BLaER1 treated with 17β-estradiol and CSF1 and Interleukin-3, amounts not matched to agents 10 nM and 100 nM (cell line): ENCODE measurements around the gene KIF3A.

Source experiments
- H3K27ac ChIP-seq, 11 experiments: shearing (Covaris generic); formaldehyde crosslinking; 2 replicates each; pipeline ENCODE4 v1.8.1; 2022
- H3K27me3 ChIP-seq, 11 experiments: shearing (Covaris generic); formaldehyde crosslinking; 2 replicates each; pipeline ENCODE4 v1.8.1; 2022
- H3K36me3 ChIP-seq, 11 experiments: shearing (Covaris generic); formaldehyde crosslinking; 2 replicates each; pipeline ENCODE4 v1.8.1; 2022
- H3K4me1 ChIP-seq, 10 experiments: shearing (Covaris generic); formaldehyde crosslinking; 2 replicates each; pipeline ENCODE4 v1.8.1; 2022
- H3K4me2 ChIP-seq, 11 experiments: shearing (Covaris generic); formaldehyde crosslinking; 2 replicates each; pipeline ENCODE4 v1.8.1; 2022
- H3K4me3 ChIP-seq, 10 experiments: shearing (Covaris generic); formaldehyde crosslinking; 2 replicates each; pipeline ENCODE4 v1.8.1; 2022
- H3K9ac ChIP-seq, 11 experiments: shearing (Covaris generic); formaldehyde crosslinking; 2 replicates each; pipeline ENCODE4 v1.8.1; 2022
- H3K9me3 ChIP-seq, 11 experiments: shearing (Covaris generic); formaldehyde crosslinking; replicated peaks in 1 of 11; 2 replicates each; pipeline ENCODE4 v1.8.1; 2022
- H4K20me1 ChIP-seq, 11 experiments: shearing (Covaris generic); formaldehyde crosslinking; 2 replicates each; pipeline ENCODE4 v1.8.1; 2022
- Cebpa-rat ChIP-seq, 11 experiments: shearing (Covaris generic); IDR thresholded peaks; 2 replicates each; pipeline ENCODE4 v1.8.1; 2022

KIF3A gene

DNA sequence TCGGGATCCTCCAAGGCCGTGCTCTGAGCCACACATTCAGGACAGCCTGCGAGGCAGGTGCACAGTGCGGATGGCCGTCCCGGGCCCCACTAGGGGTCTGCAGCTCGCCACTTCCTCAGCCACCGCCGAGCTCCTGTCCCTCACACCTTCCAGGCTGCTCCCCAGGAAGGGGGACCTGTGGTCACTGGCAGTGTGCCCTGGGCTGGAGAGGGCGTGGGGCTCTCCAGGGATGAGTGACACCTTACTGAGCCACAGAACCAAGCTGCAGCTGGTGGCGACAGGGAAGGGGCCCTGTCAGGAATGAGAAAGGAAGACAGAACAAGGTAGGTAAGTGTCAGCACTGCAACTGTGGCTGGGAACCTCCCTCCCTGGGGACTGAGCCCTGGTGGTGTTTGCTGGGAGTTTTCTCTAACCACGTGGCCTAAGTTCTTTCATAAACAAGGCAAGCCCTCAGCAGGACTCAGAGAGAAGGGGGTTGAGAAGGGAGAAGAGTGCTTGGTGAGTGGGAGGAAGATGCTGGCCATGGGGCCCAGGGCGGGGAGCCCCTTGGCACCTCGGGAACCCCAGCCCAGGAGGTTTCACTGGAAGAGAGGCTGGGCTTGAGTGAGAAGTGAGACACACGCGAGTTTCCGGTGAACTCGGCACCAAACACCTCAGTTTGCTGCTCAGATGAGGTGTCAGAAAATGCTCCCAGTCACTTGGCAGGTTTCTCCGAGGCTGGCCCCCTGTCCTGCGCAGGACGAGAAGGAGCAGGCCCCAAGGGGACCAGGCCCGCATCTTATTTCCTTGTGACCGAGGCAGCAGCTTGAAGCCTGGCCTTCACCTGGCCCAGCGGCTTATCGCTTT, 74.2 kb downstream of the KIF3A start:
- Histone ChIP-seq H3K27me3 (peaks cover 0 to 4% (median 1%) of the 10 kb centered on the region in 11 experiments; a peak in 12 of 22 replicates), H3K9me3 (no peaks in the 10 kb centered on the region), H3K4me3 (no peak overlapping the region), H3K27ac (peak overlapping the region in 1 of 11 experiments; percentile 14; a peak in 1 of 22 replicates), H3K36me3 (no peaks in the 10 kb centered on the region), H3K4me2 (peak overlapping the region; percentile 7 to 87 (median 72); a peak in 20 of 22 replicates), H3K9ac (peak overlapping the region in 1 of 11 experiments; percentile 37; a peak in 1 of 22 replicates), H4K20me1 (no peaks in the 10 kb centered on the region; a peak in 1 of 22 replicates), H3K4me1 (peaks cover 29 to 53% (median 46%) of the 10 kb centered on the region in 10 experiments)
- no peak for TF ChIP-seq Cebpa-rat (IDR thresholded peaks at IDR 0.05)

DNA sequence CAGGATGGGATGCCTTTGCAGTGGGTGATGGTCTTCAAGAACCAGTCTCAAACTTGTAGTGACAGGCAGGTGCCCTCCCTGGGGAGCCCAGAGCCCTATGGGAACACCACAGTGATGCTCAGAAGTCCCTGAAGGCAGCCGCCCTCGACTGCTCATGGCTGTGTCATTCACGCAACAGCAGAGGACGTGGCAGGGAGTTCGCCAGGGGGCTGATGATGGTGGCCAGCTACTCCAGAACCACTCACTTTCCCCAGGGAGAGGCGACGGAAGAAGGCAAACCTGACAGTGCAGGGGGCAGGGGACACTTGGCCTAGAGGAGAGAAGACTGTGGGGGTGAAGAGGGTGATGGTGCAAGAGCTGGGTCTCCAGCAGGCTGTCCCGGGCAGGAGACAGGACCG, 75.3 kb downstream of the KIF3A start:
- TF ChIP-seq Cebpa-rat (IDR thresholded peaks at IDR 0.05): no peak
- H4K20me1 ChIP-seq: no peaks in the 10 kb centered on the region; a peak in 1 of 22 replicates
- H3K9me3 ChIP-seq: peaks cover 0 to 2% (median 0%) of the 10 kb centered on the region in 11 experiments; a peak in 2 of 22 replicates
- H3K4me2 ChIP-seq: peak overlapping the region in 10 of 11 experiments; percentile 63 to 87 (median 76); a peak in 18 of 22 replicates
- peak overlapping the region in 2 of 11 experiments; percentile 20 to 38; a peak in 1 of 22 replicates for H3K27ac ChIP-seq
- H3K4me1 ChIP-seq: peaks cover 29 to 50% (median 46%) of the 10 kb centered on the region in 10 experiments
- H3K36me3 ChIP-seq: no peaks in the 10 kb centered on the region
- H3K27me3 ChIP-seq: peaks cover 8 to 16% (median 13%) of the 10 kb centered on the region in 11 experiments
- no peak overlapping the region for H3K4me3 ChIP-seq
- H3K9ac ChIP-seq: no peak overlapping the region

- no peak overlapping the region for H3K4me3 ChIP-seq
- peaks cover 0 to 8% (median 4%) of the 10 kb centered on the region in 11 experiments; a peak in 9 of 22 replicates for H3K9me3 ChIP-seq
- TF ChIP-seq Cebpa-rat (IDR thresholded peaks at IDR 0.05): no peak
- peak overlapping the region in 4 of 11 experiments; percentile 3 to 45 (median 34); a peak in 4 of 22 replicates for H3K27ac ChIP-seq
- H3K4me2 ChIP-seq: peak overlapping the region; percentile 63 to 87 (median 76)
- peak overlapping the region in 2 of 11 experiments; percentile 26 to 34; a peak in 3 of 22 replicates for H3K9ac ChIP-seq
- no peaks in the 10 kb centered on the region for H3K36me3 ChIP-seq
- H3K27me3 ChIP-seq: peaks cover 14 to 22% (median 19%) of the 10 kb centered on the region in 11 experiments
- peaks cover 30 to 52% (median 47%) of the 10 kb centered on the region in 10 experiments for H3K4me1 ChIP-seq
- no peaks in the 10 kb centered on the region; a peak in 1 of 22 replicates for H4K20me1 ChIP-seq
Observed at GRCh38 chr5:132661231-132662003, 75.9 kb downstream of the KIF3A start.

DNA sequence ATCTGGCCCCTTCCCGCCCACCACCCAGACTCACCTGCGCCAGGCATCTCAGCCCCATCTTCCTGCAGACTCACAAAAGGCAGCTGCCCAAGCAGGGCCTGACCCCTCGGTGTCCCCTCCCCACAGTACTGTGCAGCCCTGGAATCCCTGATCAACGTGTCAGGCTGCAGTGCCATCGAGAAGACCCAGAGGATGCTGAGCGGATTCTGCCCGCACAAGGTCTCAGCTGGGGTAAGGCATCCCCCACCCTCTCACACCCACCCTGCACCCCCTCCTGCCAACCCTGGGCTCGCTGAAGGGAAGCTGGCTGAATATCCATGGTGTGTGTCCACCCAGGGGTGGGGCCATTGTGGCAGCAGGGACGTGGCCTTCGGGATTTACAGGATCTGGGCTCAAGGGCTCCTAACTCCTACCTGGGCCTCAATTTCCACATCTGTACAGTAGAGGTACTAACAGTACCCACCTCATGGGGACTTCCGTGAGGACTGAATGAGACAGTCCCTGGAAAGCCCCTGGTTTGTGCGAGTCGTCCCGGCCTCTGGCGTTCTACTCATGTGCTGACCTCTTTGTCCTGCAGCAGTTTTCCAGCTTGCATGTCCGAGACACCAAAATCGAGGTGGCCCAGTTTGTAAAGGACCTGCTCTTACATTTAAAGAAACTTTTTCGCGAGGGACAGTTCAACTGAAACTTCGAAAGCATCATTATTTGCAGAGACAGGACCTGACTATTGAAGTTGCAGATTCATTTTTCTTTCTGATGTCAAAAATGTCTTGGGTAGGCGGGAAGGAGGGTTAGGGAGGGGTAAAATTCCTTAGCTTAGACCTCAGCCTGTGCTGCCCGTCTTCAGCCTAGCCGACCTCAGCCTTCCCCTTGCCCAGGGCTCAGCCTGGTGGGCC, 77.5 kb downstream of the KIF3A start:
- H3K4me1 ChIP-seq: peaks cover 39 to 59% (median 55%) of the 10 kb centered on the region in 10 experiments
- TF ChIP-seq Cebpa-rat (IDR thresholded peaks at IDR 0.05): no peak
- peak overlapping the region in 1 of 11 experiments; percentile 45; a peak in 1 of 22 replicates for H3K27ac ChIP-seq
- H3K9ac ChIP-seq: no peak overlapping the region
- peak overlapping the region in 10 of 11 experiments; percentile 63 to 87 (median 76); a peak in 19 of 22 replicates for H3K4me2 ChIP-seq
- H3K9me3 ChIP-seq: peaks cover 0 to 16% (median 10%) of the 10 kb centered on the region in 11 experiments; a peak in 10 of 22 replicates
- peaks cover 0 to 5% (median 0%) of the 10 kb centered on the region in 11 experiments; a peak in 3 of 22 replicates for H4K20me1 ChIP-seq
- H3K36me3 ChIP-seq: no peaks in the 10 kb centered on the region
- peaks cover 29 to 37% (median 34%) of the 10 kb centered on the region in 11 experiments for H3K27me3 ChIP-seq
- H3K4me3 ChIP-seq: no peak overlapping the region

- peaks cover 40 to 50% (median 46%) of the 10 kb centered on the region in 11 experiments for H3K27me3 ChIP-seq
- no peak overlapping the region for H3K9ac ChIP-seq
- H3K9me3 ChIP-seq: peaks cover 0 to 16% (median 10%) of the 10 kb centered on the region in 11 experiments; a peak in 10 of 22 replicates
- no peak overlapping the region for H3K4me2 ChIP-seq
- H3K4me1 ChIP-seq: peaks cover 31 to 47% (median 44%) of the 10 kb centered on the region in 10 experiments
- peaks cover 0 to 5% (median 0%) of the 10 kb centered on the region in 11 experiments; a peak in 3 of 22 replicates for H4K20me1 ChIP-seq
- TF ChIP-seq Cebpa-rat (IDR thresholded peaks at IDR 0.05): no peak
- no peaks in the 10 kb centered on the region for H3K36me3 ChIP-seq
- H3K4me3 ChIP-seq: no peak overlapping the region
- H3K27ac ChIP-seq: no peak overlapping the region
Observed at GRCh38 chr5:132658381-132659302, 78.7 kb downstream of the KIF3A start.

- Histone ChIP-seq H3K27me3 (peaks cover 40 to 55% (median 51%) of the 10 kb centered on the region in 11 experiments), H3K4me1 (peaks cover 23 to 39% (median 36%) of the 10 kb centered on the region in 10 experiments), H4K20me1 (peaks cover 0 to 5% (median 0%) of the 10 kb centered on the region in 11 experiments; a peak in 3 of 22 replicates), H3K4me3 (no peak within 1 kb of the TSS), H3K9ac (no peak within 1 kb of the TSS), H3K9me3 (peaks cover 0 to 16% (median 10%) of the 10 kb centered on the region in 11 experiments; a peak in 10 of 22 replicates), H3K27ac (no peak within 1 kb of the TSS), H3K4me2 (no peak within 1 kb of the TSS), H3K36me3 (no peaks in the 10 kb centered on the region)
- TF ChIP-seq Cebpa-rat (IDR thresholded peaks at IDR 0.05): no peak
Observed at GRCh38 chr5:132657676-132658380, 79.5 kb downstream of the KIF3A start, which contains the start of gene IL13. TSS of gene IL13 (plus strand) at chr5:132658173. CDS start at chr5:132658187, 14 bp downstream.
